Stimulated activated CD4-positive, alpha-beta T cell treated with anti-CD3 and anti-CD28 coated beads, Interleukin-12 subunit alpha, Interleukin-12 subunit beta, amount 100 ng/mL, for 48 hours (primary cell): Measurements from ENCODE around the gene SH3D19.

Experiments used
- DNase-seq, 3 donors: peaks; one replicate each; pipeline ENCODE4 v3.0.0-alpha.2; 2020; ENCODE audit warnings: low read depth in 2 of 3, low spot score in 1 of 3

SH3D19 gene

DNA sequence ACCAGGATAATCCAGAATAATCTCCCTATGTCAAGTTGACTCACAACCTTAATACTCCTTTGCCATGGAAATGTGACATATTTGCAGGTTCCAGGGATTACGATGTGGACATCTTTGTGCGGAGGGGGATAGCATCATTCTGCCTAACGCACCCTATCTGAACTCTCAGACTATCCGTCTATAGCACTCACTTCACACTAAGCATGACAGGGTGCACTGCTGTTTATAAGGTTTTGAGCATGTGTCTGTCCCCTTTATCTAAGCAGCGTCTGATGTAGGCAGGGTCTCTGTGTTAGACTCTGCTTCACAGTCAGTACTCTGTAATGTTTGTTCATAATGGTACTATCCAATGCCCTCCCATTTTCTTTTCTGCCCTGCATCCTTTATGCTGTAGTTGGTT, 91.8 kb downstream of the SH3D19 start:
- DNase-seq = no peak

DNA sequence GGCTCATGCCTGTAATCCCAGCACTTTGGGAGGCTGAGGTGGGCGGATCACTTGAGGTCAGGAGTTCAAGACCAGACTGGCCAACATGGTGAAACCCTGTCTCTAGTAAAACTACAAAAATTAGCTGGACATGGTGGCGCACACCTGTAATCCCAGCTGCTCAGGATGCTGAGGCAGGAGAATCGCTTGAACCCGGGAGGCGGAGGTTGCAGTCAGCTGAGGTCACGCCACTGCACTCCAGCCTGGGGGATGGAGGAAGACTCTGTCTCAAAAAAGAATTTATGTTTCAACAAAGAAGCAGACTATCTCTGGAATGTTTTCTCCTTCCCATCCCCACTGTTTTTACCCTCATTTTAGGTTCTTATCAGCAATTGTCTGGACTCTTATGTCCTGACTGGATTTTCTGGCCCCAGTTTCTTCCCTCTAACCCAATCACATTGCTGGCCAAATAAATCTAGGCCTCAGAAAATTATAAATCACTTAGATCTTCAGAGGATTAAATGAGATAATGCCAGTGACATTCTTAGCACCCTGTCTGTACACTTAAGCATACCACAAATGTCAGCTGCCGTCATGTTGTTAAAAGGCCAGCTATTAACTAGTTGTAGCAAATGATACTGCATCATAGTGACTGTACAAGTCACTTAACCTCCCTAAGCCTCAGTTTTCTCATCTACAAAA, 93.3 kb downstream of the SH3D19 start:
- DNase-seq = no peak

DNA sequence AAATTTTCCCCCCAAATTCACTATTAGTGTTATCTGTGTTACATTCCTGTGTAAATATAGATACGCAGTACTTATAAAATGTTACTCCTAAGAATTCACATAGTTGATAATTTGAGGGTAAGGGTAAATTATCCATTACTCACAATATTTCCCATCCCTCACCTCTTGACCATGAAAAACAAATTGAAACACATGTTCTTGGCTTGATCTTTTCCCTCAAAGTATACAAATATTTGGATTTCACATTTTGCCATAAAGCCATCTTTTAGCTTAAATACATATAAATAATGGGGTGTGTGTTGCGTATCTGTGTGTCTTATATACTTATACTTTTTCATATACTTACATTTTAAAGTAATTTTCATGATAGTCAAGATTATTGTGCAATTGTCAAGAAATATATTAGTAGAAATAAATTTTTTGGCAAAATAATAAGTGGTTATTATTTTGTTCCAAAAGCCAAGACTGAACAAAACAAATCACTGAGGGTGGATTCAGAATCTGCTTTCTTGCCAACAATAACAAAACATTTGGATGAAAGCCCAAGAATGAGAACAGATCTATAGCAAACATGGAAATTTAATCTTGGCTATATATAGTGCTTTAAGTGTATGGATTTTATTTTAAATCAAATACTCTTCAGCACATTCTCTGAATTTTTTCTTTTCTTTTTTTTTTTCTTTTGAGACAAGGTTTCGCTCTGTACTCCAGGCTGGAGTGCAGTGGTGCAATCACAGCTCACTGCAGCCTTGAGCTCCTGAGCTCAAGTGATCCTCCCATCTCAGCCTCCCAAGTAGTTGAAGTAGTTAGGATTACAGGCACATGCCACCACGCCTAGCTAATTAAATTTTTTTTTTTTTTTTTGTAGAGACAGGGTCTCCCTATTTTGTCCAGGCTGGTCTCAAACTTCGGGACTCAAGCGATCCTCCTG, 97.0 kb downstream of the SH3D19 start:
- no peak for DNase-seq

DNA sequence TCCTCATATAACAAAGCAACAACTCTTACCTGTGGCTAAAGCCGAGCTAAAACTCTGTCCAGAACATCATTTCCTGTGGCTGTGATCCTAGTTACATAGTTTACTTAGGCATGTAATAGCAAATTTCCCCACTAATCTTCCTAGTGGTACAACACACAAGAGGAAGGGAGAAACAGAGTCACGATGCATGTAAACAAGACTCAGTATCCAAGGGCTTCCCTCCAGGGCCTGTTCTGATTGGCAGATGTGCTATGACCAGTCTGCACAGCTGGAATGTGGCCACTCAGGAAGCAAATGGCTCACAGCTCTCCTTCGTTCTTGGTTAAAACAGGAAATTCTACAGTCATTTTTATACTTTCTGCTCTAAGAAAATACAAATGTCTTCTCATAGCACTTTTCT, 97.7 kb downstream of the SH3D19 start:
- no peak for DNase-seq

DNA sequence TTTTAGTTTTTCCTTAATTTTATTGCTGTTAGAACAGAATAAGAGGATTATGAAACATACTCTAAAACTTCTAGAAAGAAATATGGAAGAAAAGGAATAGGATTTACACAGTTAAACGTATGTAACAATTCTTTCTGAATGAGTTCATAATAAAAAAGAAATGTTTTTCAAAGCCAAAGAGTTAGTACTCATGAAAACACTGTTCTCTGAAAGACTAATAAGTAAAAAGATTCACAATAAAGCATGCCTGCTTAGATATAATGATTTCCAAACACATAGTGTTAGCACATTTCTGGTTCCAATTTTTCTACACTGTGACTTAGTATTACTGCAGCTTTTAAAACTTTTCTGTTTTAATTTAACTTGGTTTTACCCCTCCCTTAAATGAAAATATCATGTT, 98.2 kb downstream of the SH3D19 start:
- DNase-seq = no peak

DNA sequence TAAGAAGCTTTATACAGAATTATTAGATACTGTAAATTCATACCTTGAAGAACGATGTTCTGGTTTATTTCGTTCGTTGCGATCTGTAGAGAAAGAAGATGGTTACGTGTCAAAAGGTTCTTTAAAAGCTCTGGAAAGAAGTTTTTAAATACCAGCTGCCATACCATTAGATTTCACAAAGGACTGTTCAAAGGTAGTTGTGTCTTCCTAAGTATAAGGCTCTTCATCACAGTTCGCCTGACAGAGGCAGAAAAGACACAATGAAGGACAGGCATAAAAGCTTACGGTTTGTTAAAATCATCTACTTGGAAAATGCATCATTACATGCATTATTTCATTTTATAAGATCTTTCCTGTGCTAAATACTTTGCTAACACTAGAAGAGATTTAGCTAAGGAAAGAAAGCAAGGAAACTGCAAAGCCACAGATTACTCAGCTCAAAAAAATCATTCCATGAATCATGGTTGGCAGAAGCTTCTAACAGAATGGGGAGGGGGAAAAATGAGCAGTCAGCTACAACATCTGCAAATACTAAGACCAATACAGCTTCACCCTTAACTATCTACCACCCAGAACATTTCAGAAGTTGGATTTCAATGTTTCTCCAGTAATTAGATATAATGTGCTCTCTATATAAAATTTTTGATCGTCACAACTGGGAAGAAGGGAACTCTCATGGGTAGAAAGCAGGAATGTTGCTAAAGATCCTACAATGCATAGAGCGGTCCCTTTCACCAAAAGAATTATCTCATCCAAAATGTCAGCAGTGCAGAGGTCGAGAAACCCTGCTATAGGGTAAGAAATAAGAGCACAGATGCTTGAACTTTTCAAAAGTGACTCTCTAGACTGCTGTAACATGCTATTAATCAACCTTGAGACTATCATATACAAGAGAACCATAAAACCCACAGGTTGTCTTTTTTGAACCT, 99.1 kb downstream of the SH3D19 start:
- DNase-seq = no peak

DNA sequence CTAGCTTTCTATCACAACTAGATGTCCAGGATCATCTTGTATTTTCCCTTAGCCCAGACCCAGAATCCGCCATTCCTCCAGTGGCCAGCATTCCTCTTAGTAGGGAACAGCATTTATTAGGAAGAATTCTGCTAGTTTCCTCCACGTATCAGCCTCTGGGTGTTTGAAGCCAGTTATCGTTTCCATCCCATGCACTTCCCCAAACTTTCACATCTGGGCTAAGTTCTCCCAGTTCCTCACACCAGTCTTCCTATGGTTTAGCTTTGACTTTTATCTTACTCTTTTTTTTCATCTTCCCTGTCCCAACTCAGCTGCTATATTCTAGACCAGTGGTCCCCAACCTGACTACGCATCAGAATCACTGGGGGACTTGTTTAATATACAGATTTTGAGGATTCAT, 101.9 kb downstream of the SH3D19 start:
- DNase-seq = no peak

DNA sequence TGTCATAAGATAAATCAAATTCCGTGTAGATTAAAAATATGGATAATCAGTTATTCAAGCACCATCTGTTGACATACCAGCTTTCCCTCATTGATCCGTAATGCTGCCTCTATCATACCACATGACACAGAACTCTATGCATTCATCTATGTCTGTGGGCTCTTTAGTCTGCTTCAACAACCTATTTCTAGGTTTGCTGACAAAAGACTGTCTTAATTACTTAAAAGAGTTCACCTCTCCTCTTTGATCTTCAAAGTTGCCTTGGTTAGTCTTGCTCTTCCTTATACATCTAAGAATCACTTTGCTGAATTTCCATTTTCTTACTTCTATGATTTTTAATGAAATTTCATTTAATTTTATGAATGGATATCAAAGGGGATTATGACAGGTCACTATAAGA, 105.5 kb downstream of the SH3D19 start:
- no peak for DNase-seq

DNA sequence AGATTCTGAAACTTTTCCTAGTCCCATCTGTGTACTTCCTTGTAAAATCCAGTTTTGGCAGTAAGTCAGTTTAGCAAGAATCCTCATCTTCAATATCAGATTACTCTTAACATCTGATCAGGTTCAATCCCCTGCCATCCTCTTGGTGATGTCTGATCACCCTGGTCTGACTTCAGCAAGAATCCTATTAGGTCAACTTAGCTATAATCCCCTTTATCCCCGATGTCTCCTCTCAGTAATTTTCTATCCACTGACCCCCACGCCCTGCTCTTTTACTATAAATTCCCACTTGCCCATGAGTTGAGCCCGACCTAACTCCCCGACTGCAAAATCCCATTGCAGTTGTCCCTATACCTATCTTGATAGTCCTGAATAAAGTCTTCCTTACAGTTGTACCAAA, 106.3 kb downstream of the SH3D19 start:
- no peak for DNase-seq

DNA sequence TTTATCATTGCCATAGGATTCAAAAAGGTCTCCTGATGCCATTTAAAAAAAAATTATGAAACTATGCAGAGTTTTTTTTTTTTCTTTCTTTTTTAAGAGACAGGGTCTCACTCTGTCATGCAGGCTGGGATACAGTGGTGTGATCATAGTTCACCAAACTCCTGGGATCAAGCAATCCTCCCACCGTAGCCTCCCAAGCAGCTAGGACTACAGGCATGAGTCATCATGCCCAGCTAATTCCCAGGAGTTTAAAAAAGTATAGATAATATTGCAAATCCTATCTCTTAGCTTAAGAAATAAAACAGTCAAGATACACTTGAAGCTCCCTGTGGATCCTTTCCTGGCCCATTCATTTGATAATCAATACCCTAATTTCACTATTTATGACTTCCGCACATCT, 107.1 kb downstream of the SH3D19 start:
- DNase-seq = no peak

DNA sequence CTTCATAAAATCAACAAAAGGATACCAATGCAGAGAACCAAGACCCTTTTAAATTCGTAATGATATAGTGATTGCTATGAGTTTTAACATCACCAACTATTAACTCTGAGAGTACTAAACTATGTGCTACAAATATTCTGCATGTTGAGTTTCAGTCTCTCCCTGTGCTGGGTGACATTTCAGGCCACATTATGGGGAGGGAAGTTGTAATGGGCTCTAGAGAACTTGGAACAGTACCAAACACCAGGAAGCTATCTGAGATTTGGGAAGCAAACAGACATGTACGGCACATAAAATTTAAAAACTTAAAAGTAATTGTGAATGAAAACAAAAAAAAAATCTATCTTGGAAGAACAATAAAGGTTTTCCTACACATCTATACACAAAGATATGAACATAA, 108.1 kb downstream of the SH3D19 start:
- DNase-seq = no peak

DNA sequence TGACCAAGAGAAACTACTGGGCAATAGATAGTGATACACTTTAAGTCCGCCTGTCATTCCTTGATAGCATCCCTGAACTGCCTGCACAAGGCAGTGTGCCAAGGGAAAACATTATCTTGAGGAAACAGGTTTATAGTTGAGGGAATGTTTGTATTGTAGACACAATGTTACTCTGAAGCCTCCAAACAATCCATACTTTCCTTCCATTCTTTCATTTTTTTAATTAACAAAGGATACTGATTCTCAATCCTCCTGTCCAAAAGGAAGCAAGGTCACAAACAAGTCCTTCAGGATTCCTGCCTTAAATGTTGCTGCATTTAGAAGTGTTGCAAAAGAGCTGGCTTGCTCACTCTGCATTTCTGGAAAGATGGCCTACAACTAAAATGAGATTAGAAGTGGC, 110.1 kb downstream of the SH3D19 start:
- DNase-seq = no peak

DNA sequence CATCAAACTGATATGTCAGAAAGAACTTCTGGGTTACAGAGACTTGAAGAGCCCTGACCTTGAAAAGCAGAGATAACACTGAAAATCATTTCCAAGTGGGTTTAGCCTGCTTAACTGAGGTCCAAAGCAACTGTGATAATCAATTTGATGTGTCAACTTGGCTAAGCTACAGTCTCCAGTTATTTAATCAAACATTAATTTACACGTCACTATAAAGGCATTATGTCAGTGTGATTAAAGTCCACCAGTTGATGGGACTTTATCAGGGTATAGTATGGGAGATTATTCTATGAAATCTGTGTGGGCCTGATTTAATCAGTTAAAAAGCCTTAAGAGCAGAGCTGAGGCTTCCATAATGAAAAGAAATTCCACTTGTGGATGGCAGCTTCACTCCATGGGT, 117.5 kb downstream of the SH3D19 start:
- no peak for DNase-seq

DNA sequence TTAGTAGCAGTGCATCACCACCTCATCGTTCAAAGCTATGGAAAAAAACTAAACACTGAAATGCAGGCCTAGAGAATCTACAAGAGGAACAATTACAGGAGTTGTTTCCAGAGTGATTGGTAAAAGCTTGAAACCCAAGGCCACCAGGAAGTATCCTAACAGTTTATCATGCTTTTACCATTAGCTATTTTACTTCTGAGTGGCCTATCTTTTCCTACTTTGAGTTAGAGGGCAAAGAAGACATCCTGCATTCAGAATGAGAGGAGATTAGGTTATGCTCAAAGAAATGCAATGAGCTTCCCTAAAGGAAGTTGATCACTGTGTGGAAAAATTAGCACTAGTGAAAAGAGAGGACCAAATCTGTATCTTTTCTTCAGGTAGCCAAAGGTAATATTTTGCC, 118.2 kb downstream of the SH3D19 start:
- DNase-seq = no peak

DNA sequence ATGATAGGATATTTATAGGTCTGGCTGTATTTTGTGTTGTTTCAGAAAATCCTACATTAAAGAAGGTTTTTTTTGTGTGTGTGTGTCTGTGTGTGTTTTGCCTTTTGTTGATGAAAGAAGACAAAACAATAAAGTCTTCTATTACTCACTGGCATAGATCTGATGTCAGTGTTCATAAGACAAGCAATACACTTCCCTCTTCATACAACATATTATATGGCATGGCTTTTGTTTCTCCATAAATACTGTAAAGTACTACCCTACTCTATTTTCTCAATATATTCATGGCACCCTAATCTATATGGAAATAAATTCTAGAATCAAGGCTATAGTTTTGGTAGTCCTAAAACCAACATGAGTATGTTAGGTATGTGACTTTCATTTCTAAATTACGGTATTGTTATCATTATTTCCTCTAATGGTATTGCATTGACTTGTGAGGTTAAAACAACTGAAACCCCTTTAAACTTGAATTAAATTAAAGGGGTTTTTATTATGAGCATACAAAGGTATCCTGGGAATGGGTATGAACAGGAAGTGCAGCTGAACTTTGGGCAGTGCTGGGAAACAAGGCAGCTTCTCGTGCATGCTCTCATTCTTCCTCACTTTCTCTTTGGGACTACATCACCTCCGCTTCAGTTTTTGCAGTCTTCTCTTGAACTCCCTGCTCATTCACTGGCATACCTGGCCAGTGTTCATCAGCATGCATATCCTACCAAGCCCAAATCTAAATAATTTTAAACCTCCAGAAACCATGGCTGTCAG, 119.0 kb downstream of the SH3D19 start:
- DNase-seq = no peak

DNA sequence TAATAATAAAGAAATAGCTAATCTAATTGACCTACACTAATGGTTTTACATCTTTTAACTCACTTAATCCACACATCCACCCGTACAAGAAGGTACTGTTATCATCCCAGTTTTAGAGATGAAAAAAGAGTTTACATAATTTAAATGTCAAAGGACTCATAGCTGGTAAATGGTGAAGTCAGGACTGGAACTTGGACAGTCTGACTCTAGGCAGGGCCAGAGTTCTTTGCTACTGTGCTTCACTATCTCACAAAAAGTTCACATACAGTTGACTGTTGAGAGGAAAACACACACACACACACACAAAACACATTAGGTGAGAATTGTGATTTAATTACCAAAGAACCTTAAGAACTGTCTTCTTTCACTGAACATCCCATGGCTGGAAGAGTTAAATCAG, 119.7 kb downstream of the SH3D19 start:
- no peak for DNase-seq

DNA sequence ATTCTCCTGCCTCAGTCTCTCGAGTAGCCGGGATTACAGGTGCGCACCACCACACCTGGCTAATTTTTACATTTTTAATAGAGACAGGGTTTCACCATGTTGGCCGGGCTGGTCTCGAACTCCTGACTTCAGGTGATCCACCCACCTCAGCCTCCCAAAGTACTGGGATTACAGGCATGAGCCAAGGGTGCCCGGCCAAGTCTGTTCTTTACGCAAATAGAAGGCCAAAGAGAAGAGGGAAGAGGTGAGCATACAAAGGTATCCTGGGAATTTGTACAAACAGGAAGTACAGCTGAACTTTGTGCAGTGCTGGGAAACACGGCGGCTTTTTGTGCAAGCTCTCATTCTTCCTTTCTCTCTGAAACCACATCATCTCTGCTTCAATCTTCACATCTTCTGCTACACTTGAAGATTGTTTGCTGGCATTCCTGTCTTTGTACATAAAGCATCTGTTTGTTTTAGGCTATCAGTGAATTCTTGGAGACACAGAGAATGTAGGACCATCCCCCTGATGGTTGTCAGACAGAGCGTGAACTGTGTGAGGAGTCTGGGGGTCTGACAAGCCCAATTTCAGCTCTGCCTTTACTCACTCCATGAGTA, 120.4 kb downstream of the SH3D19 start:
- no peak for DNase-seq

DNA sequence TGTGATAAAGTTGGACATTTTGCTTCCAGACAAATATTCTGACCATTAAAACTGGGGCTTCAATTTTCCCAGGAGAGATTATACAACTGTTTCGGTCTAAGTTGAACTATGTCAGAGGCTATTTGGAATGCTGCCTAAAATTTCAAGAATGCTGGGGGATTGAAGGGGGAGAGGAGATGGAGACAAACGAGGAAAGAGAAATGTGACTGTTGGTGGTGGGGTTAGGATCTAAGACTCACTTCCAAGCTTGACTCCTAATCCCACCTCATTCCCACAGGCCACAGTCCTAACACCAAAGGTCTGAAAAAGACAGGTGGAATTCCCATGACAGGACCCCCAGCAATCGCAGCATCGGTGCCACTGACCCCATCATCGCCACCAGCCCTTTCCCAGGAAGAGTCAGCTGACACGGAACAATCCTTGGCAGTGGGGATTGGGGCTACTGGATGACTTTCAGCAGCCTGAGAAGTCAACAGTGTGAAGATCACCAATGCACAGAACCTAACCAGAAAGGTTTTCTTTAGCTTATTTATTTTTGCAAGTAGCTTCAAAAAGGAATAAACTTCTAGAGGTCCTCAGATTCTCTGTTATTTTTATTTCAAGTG, 122.5 kb downstream of the SH3D19 start:
- no peak for DNase-seq

DNA sequence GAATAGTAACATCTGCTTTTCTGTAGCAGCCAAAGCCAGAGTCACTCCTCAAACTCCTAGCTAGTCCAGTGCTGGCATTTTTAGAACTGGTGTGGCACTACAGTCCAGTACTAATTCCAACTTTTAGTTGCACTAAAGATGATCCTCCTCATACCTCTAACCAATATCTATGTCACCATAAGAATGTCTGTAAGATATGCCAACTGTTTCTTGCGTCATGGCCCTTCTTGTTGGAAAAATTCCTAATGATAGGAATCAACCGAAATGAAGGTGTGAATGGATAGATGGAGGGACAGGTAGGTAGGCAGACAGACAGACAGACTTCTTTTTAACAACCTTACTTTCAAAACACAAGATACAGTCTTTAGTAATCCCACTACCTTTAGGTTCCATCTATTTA, 123.0 kb downstream of the SH3D19 start:
- no peak for DNase-seq
